ENCODE data around the gene LAPTM5.

LAPTM5 gene

DNA sequence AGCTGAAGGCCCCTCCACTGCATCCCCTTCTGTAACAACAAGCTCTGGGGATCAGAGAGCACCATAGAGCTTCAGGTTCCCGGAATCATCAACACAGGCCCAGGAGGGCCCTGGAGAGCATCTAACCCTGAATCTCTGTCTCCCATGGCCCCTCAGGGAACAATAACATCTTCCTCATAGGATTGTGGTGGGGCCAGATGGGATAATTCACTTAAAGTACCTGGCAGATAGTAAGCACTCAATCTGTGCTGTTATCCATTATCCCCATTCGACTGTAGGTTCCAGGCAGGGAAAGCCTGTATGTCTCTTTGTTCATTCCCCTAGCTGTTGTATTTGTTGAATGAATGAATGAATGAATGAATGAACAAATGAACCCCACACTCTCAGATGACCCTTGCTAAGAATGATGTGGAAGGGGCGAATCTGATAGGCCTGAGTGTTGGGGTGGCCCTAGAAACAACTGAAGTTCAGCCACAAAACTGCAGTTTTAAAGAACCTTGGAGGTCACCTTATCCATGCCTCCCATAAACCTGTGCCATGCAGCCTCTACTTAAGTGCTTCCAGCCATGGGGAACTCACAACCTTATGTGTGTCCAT is 14.5 kb downstream of the LAPTM5 start:
- DNase-seq (ENCODE audit: low read depth in 2 of 2) = no peak

DNA sequence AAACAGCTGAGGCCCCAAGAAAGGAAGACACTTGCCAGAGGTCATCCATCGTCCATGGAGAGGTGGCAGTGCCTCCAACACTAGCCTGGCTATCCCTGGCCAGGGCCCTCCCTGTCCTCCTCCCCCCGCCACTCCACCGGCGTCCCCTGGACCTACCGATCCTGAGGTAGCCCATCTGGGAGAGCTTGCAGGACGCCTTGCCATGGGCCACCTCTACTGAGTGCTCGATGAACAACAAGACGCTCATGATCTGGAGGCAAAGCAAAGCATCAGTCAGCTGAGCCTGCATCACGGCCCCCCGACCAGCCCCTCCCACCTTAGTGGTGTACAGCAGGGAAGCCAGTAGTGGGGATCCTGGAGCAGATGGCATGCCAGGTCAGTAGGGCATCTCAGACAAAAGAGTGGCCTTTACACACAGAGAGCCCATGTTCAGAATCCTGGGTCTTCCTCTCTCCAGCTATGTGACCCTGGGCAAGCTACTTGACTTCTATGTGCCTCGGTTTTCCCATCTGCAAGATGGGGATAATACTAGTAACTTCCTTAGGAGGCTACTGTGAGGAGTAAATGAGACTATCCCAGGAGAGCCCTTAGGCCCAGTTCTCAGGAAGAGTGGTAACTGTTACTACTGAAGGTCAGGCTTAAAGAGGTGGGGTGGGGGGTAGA is 15.1 kb downstream of the LAPTM5 start:
- DNase-seq (ENCODE audit: low read depth in 2 of 2) = no peak

DNA sequence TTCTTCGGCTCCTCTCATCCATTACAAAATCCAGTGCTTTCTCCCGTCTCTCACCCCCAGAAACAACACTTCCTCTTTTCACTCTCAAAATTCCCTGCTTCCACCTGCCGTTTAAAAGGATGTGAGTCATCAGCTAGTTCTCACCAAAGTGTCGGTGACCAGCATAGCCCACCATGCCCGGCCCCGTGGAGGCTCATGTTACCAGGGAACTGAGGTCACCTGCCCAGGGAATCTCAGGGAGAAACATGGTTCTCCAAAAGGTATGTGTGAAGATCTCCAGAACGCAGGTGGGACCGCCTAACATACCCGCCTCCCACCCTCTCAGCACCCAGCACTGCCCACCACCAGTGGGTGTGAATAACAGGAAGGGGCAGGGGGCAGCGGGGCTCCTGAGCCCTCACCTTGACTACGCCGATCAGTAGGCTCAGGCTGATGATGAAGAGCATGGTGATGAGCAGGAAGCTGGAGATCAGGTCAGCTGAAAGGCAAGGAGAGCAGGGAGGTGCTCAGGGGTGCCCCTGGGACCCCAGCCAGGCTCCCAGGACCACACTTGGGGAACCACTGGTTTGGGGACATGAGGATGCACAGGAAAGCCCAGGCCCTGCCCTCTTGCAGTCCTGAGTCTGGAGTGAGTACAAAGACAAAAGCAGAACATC is 16.2 kb downstream of the LAPTM5 start:
- DNase-seq (ENCODE audit: low read depth in 2 of 2) = no peak

DNA sequence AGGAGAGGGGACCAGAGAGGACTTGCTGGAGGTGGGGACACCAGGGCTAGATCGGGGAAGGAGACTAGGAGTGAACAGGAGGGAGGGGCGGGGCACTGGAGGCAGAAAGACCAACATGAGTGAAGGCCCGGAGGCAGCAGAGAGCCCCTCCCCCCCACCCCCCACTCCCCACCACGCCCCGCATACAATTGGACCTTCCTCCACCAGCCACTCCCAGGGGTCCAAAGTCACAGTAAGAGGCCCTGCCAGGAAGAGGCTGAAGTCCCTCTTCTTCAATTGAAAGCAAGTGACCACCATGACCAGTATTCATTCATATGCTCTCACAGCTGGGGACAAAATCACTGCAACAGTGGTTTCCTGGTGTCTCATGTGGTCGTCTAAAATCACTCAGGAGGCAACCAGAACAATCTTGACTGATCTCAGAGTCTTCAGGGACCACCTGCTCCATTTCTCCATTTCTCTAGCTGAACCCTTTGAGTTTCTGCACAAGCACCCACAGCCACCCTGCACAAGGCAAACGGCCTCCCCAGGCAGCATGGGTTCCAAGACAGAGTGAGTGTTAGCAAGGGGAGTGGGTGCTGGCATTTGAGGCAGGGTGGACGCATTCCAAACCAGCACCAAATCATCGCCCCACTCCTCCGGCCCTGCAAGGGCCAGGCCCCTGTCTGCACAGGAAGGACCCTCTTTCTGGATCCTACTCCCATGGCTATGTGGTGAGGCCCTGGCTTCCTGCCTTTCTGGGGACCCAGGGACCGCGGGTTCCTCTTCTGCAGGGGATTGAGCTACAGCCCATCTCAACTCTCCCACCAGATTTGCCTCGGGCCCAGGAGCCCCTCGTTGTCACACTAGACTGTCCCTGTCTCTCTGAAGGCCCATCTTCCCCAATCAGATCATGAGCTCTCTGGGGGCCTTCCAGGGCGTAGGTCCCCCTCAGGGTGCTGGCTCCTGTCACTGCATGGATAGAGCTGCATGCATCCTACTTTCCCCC is 17.0 kb downstream of the LAPTM5 start:
- DNase-seq (ENCODE audit: low read depth in 2 of 2) = no peak

- DNase-seq (ENCODE audit: low read depth in 2 of 2) = no peak
Measured at GRCh38 chr1:30739601-30740000, 18.0 kb downstream of the LAPTM5 start.

DNA sequence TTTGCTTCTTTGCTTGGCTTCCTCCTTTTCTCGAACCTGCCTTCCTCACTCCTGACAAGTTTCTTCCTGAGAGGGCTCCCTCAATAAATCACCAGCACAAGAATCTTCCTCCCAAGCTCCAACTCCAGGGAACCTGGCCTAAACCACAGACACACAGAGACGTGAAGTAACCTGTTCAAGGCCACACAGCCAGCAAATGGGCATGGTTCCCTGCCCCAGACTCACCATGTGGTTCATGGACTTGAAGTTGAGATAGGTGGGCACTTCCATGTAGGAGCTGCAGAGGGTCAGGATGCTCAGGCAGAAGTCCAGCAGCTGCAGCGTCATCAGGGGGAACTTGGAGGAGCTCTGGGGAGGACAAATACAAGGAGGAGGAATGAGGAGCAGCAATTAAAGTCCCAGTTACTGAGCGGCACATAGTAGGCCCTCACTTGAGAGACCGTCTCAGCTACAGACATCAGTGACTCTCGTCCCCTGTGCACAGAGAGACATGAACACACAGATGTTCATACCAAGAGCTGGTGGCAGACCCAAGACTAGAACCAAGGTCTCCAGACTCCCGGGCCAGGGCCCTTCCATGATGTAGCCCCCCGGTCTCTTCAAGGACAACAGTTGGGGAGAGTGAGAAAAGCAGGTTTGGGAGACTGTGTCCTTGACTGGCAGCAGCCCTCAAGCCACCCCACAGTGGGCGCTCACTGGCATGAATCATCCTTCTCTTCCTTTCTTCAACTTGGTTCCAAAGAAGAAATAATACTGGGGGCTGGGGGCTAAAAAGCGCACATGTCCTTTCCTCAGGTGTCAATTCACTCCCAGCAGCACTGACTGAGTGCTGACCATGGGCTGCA is 18.6 kb downstream of the LAPTM5 start:
- DNase-seq (ENCODE audit: low read depth in 2 of 2) = no peak

DNA sequence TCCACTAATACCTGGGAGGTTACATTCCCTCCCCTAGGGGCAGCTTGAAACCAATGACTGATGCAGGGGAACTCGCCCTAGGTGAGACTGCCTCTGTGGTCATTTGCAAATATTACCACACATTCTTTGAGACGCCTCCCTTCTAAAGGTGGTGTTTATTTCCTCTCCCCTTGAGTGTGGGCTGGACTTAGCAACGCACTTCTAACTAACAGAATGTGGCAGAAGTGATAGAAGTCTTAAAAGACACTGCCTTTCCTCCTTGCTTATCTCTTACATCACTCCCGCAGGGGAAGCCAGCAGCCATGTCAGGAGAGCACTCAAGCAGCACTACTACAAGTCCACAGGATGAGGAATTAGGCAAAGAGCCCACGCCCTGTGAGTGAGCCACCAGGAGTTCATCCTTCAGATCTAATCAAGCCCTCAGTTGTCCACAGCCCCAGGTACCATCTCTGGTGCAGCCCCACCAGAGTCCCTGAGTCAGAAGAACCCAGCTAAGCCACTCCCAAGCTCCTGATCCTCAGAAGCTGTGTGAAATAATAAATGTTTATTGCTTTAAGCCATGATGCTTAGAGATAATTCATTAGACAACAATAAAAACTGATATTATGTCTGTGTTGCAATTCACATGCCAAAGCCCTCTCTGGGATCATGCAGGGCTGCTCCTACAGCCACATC is 19.4 kb downstream of the LAPTM5 start:
- no peak for DNase-seq (ENCODE audit: low read depth in 2 of 2)

DNA sequence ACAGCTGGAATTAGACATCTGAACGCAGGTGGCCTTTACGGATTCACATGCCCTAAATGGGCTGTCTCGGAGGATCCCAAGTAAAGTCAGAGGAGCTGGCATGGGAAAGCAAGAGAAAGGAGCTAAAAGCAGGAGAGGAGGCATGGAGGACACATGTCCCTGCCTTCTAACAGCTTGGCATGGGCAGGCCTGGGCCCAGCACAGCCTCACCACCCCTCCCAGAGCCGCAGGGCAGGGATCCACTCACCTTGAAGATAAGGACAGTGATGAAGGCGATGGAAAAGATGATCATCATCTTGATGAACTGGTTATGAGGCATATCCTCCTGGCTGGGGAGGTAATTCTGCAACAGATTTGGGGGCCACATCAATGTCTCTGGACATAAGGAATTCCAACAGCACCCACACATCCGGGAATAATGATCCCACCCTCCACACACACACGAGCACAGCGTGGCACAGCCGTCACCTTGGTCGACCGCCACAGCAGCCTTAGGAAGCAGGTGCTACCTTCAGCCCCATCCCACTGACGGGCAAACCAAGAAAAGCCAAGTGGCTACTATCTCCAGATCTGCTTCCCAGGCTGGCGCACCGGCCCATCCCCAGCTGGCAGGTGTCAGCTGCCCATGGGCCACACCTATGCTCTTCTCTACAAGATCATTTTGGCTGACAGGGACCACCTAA is 20.1 kb downstream of the LAPTM5 start:
- DNase-seq (ENCODE audit: low read depth in 2 of 2) = no peak

DNA sequence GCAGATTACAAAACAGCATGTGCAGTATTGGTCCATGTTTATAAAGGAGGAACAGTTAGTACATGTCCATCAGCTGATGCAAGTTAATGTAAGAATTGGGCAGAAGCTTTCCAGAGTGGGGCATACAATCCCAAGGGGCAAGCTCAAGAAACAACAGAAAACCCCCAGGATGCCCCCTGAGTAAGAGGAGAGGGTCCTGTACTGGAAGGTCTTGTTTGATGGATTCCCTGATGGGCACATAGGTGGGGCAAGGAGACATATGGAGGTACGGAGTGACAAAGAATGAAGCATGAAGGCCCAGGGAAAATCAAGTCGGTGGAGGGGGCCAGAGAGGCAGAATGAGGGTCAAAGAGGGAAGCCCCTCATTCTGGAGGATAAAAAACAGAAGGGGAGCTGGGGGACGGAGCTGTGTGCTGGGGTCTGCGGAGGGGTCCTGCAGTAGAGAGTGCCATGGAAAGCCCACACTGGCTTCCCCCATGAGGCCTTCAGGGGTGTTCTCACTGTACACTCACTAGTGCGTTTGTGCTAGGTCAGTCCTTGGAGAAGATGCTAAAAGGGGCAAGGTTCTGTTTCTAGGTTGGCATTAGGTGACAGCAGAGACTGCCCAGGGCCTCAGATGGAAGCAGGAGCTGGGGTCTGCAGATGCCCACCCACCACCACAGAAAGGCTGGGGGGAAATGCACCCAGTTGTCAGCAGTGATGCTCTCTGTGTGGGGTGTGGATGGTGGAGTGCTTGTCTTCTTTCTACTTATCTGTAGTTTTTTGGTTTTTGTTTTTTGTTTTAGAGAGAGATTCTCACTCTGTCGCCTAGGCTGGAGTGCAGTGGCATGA is 21.7 kb downstream of the LAPTM5 start:
- no peak for DNase-seq (ENCODE audit: low read depth in 2 of 2)

- DNase-seq (ENCODE audit: low read depth in 2 of 2) = no peak
Measured at GRCh38 chr1:30735124-30735523, 22.4 kb downstream of the LAPTM5 start.

DNA sequence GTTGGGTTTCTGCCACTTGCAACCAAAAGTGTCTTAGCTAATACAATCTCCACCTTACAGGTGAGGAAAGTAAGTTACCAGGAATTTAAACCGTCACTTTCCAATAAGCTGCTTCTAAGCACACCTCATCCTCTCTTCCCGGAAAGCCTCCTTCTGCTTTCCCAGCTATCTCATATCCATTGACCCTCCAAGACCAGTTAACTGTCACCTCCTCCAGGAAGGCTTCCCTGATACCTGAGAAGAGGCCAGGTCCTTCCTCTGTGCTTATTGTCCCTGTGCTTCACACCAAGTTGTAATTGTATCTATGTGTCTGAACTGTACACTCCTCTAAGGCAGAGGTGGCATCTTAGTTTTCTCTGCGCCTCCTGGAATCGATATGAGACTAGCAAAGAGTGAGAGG is 23.0 kb downstream of the LAPTM5 start:
- DNase-seq (ENCODE audit: low read depth in 2 of 2) = no peak

- no peak for DNase-seq (ENCODE audit: low read depth in 2 of 2)
Measured at GRCh38 chr1:30734106-30734505, 23.5 kb downstream of the LAPTM5 start.

GRCh38 chr1:30733493-30733892 is 24.1 kb downstream of the LAPTM5 start:
- no peak for DNase-seq (ENCODE audit: low read depth in 2 of 2)

DNA sequence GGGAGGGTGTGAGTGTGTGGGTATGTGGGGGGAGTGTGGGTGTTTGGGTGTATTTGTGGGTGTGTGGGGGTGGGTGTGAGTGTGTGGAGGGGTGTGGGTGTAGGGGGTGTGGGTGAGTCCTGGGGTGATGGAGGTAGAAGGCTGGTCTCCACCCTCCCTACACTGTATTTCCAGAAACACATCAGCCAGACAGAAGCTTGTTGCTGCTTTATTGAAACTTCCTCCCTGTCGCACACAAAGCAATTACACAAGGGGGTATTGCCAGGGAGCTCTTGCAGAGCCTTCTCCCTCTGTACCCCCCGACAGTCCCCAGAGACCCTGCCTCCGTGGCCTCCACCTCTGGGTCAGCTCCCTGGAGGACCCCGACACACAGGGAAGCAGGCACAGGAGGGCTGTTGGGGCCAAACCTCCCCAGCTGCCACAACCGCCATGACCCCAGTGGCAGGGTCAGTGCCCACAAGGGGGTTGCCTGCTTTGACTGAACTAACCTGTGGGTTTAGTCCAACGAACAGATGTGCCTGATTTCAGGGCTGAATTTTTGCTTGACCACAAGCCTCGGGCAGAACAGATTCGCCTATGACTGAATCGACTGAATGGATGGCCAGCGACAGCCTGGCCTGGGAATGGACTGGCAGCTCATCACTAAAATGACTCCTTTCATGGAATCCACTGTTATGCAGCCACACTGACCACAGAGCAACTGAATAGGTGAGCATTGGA is 25.1 kb downstream of the LAPTM5 start:
- no peak for DNase-seq (ENCODE audit: low read depth in 2 of 2)

DNA sequence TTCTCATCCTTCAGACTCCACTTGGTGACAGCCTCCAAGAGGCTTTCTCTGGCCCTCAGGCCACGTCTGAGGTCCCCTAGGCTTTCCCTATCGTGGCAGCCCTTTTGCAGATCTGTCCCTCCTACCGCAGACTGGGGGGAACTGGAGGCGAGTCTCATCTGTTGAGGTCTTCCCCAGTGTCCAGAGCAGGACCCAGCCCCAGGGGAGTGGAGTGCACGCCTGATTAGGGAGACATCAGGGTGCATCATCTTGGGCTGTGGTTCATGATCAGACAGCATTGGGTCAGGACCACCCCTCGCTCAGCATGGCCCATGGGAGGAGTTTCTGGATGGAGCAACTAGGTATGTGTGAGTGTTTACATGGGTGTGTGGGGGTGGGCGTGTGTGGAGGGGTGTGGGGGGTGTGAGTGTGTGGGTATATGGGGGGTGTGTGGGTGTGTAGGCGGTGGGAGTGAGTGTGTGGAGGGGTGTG is 25.7 kb downstream of the LAPTM5 start:
- no peak for DNase-seq (ENCODE audit: low read depth in 2 of 2)

DNA sequence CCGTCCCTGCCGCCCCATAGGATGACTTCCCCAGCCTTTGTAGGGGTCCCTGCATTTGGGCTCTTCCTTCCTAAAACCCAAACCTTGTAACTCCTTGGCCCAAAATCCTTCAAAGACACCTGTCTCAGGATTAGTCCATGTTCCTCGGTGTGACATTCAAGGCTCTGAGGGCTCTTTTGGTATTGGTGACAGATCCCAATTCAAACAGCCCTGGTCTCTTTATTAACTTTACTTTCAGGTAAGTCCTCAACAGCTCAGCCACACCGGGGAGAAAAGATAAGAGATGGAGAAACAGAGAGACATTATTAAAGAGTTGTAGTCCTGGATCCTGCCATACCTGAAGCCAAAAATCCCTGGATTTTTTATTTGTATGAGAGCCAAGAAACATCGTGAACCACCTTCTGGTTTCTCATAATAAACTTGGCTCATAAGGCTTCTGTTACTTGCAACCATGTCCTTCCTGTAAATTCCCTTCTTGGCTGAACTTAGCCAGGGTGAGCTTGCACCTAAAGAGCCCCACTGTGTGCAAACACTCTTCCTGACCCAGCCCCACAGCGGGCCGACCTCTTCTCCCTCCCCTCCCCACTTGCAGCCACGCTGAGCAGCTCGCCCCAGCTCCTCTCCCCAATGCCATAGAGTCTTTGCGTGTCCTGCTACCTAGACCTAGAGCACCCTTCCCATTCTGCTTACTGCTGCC is 26.3 kb downstream of the LAPTM5 start:
- DNase-seq (ENCODE audit: low read depth in 2 of 2) = no peak

DNA sequence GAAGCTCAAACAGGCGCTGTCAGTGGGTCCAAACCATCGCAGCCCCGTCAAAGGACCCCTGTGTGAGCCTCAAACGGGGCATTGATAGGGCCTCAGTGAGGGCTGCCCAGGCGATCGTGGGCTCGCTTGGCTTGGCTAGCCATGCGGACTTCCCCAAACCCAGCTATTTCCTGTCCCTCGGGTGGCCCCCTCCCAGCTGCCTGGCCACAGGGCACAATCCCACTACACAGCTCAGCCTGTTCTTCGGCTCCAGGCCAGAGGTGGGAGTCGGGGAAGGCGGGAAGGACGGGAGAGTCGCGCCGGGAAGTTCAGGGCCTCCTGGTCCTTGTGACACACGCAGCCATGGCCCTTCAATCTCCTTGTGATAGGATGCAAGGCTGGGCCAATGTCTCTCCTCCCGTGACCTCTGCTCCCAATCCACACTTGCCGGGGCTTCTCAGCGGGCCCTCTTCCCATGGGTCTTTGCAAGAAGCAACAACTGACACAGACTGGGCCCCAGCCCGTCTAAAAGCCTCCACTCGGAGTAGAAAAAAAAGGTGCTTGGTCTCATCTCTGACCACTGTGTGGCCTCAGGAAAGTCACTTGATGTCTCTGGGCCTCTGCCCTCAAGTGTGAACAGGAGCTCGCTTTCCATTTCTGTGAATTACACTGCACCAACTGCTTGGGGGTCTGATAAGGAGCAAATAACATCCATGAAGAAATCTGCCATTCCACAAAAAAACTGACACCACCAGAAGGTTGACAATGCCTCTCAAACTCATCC is 27.0 kb downstream of the LAPTM5 start:
- no peak for DNase-seq (ENCODE audit: low read depth in 2 of 2)

All from activated CD8-positive, alpha-beta memory T cell treated with anti-CD3 and anti-CD28 coated beads for 4 hours (primary cell).